HG03095 (cell line): Measurements from ENCODE around the gene DEGS2.

Experiments used
- ATAC-seq: cut with Tn5 transposase; IDR thresholded peaks from one replicate; pipeline ENCODE4 v1.9.1; 2021; ENCODE audit warnings: moderate library complexity; ENCODE audit not compliant: unreplicated experiment

The DEGS2 gene

GRCh38 chr14:100096656-100097055, 62.8 kb downstream of the DEGS2 start:
- no peak for ATAC-seq
